Coronary artery (tissue), 2 donors: ENCODE data around the gene PRDM16.

Source experiments
- DNase-seq: peaks from one replicate; pipeline ENCODE4 v3.0.0-alpha.2; 2017; ENCODE audit warnings: low spot score
- H3K27ac ChIP-seq, 2 donors: fragments of 200-600 bp; sonication (generic); one replicate each; pipeline ENCODE4 v1.5.1; 2016 to 2019
- H3K4me3 ChIP-seq: fragments of 200-600 bp; sonication (generic); 2 replicates; pipeline ENCODE4 v1.5.1; 2016; ENCODE audit warnings: mild to moderate bottlenecking, moderate library complexity
- TF ChIP-seq, protein P1 (sequence below): fragments of 200-600 bp; sonication (generic); IDR thresholded peaks from one replicate; pipeline ENCODE4 v1.5.1; 2019; ENCODE audit warnings: antibody characterized with exemption

The PRDM16 gene

DNA sequence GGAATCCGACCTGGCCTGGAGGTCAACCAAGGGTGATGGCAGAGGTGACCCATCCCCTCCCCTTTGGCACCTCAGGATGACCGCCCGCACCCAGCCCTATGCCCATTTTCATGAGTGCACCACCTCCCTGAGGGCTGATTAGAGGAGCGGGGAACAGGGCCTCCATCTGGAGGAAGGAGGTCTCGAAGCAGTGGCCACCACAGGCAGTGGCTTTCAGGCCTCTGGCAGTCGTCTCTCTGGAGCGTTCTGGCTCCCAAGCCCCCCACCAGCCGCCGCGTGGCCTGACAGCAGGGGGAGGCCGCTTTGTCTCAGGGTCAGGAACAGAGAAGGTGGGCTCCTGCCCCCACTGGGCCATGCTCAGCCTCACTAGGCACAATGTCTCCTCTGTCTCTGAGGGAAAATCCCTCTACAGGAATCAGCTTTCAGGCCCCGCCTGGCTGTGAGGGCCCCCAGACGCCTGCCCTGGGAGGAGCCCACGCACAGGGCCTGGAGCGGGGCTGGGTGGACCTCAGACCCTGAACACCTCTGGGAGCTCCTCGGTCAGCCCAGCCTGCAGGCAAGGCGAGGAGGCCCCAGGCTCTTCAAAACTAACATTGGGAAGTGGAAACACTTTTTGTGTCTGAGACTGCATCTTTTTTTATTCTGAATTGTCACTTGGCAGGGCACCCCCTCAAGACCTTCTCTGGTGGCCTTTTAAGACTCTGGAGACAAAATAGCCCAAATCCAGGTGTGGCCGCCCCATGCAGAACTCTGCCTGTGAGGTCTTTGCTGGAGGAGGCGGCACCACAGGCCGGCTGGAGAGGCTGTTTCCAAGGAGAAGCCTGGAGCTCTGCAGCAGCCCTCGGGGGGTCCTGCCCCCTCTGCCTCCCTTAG is 257.7 kb downstream of the PRDM16 start:
- TF ChIP-seq, protein P1, sequence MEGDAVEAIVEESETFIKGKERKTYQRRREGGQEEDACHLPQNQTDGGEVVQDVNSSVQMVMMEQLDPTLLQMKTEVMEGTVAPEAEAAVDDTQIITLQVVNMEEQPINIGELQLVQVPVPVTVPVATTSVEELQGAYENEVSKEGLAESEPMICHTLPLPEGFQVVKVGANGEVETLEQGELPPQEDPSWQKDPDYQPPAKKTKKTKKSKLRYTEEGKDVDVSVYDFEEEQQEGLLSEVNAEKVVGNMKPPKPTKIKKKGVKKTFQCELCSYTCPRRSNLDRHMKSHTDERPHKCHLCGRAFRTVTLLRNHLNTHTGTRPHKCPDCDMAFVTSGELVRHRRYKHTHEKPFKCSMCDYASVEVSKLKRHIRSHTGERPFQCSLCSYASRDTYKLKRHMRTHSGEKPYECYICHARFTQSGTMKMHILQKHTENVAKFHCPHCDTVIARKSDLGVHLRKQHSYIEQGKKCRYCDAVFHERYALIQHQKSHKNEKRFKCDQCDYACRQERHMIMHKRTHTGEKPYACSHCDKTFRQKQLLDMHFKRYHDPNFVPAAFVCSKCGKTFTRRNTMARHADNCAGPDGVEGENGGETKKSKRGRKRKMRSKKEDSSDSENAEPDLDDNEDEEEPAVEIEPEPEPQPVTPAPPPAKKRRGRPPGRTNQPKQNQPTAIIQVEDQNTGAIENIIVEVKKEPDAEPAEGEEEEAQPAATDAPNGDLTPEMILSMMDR, result no peak
- no peak overlapping the region for H3K4me3 ChIP-seq
- DNase-seq, result no peak
- H3K27ac ChIP-seq, result no peak overlapping the region

DNA sequence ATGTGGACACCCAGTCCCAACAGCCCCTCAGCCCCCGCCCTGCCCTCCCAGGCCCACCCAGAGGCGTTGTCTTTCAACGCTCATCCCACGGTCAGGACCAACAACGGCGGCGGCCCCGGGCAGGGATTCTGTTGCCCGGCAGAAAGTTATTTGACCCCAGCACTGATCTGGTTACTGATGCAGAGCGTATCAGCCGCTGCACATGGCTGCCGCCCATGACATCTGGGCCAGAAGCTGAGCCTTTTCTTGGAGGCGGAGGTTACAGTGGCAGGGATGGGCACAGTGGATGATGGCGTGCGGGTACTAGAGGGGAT is 258.3 kb downstream of the PRDM16 start:
- H3K27ac ChIP-seq, result no peak overlapping the region
- no peak overlapping the region for H3K4me3 ChIP-seq
- DNase-seq, result no peak
- TF ChIP-seq, protein P1, result no peak

- peak overlapping the region in 1 of 2 donors; percentile 4 for H3K27ac ChIP-seq
- TF ChIP-seq, protein P1, result no peak
- no peak overlapping the region for H3K4me3 ChIP-seq
- DNase-seq, result no peak
Measured at GRCh38 chr1:3327936-3328590, 259.1 kb downstream of the PRDM16 start.

GRCh38 chr1:3329640-3330281 is 260.8 kb downstream of the PRDM16 start:
- DNase-seq, result no peak
- H3K27ac ChIP-seq, result peak overlapping the region; percentile 48 to 59
- TF ChIP-seq, protein P1, result no peak
- no peak overlapping the region for H3K4me3 ChIP-seq

- Histone ChIP-seq H3K4me3 (no peak overlapping the region), H3K27ac (peak overlapping the region; percentile 48 to 59)
- TF ChIP-seq, protein P1, result no peak
- DNase-seq, result no peak
Measured at GRCh38 chr1:3330771-3331245, 261.8 kb downstream of the PRDM16 start.

DNA sequence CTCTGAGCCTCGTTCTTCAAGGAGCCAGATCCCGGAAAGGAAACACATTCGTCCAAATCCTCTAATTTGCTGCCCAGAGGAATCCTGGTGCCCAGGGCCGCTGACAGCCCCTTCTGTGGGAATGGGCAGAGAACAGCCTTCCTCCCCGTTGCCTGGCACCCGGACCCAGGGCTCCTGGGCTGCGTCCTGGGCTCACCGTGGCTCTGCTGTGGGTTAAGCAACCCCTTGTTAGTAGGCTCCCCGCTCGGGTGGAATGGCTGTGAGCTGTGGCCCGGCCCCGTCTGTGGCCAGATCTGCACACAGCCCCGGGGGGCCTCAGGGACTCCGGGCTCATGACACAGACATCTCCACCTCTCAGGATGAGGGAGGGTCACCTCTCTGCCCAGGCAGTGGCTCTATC is 262.6 kb downstream of the PRDM16 start:
- DNase-seq, result no peak
- TF ChIP-seq, protein P1, result no peak
- H3K27ac ChIP-seq, result peak overlapping the region; percentile 21 to 30
- no peak overlapping the region for H3K4me3 ChIP-seq
